PC-3 (cell line): ENCODE results near the gene HPSE2. TPM values are rescaled to one million over a fixed set of nuclear protein-coding genes. Genes with fewer than 3 reads are reported as not detected.

Experiments
- ATAC-seq: fragments of 200-7000 bp; cut with Tn5 transposase; 2 replicates; pipeline ENCODE4 v1.9.1; 2020; ENCODE audit warnings: mild to moderate bottlenecking, moderate library complexity
- BruUV-seq: library from RNA; stranded (reverse); fragments of 400-500 nt; replicated peaks from 2 replicates; lab custom pipeline; 2021; lab: Mats Ljungman, UMichigan
- CTCF ChIA-PET: fragments of 300-600 bp; sonication (Branson Sonifier 250); formaldehyde crosslinking; loops from one replicate; lab custom pipeline; 2022; ENCODE audit warnings: antibody characterized with exemption; lab: Charles Lee
- POLR2A ChIA-PET: fragments of 300-600 bp; sonication (Branson Sonifier 250); formaldehyde crosslinking; loops from one replicate; lab custom pipeline; 2022; ENCODE audit warnings: antibody characterized with exemption; ENCODE audit not compliant: unreplicated experiment; lab: Charles Lee
- DNase-seq: peaks from one replicate; pipeline ENCODE4 v3.0.0-alpha.2; 2015
- H2AFZ ChIP-seq: fragments of 300-600 bp; sonication (generic); 2 replicates; pipeline ENCODE4 v1.6.0; 2016; ENCODE audit warnings: antibody characterized with exemption, low read length
- H3F3A ChIP-seq: fragments of 300-600 bp; sonication (generic); one replicate; pipeline ENCODE4 v1.6.0; 2017; ENCODE audit warnings: antibody characterized with exemption, low read length, control low read depth, mild to moderate bottlenecking; ENCODE audit not compliant: unreplicated experiment
- H3K27ac ChIP-seq: fragments of 300-600 bp; sonication (generic); 2 replicates; pipeline ENCODE4 v1.5.1; 2016; ENCODE audit warnings: mild to moderate bottlenecking, low read length
- H3K27me3 ChIP-seq: fragments of 300-600 bp; sonication (generic); 2 replicates; pipeline ENCODE4 v1.6.1; 2016; ENCODE audit warnings: low read length, mixed read lengths
- H3K36me3 ChIP-seq: fragments of 300-600 bp; sonication (generic); 2 replicates; pipeline ENCODE4 v1.6.1; 2016; ENCODE audit warnings: low read depth, mixed run types, low read length, mixed read lengths
- H3K4me1 ChIP-seq: fragments of 300-600 bp; sonication (generic); 2 replicates; pipeline ENCODE4 v1.5.1; 2016; ENCODE audit warnings: low read length; ENCODE audit not compliant: insufficient read depth
- H3K4me2 ChIP-seq: fragments of 300-600 bp; sonication (generic); 2 replicates; pipeline ENCODE4 v1.6.0; 2016; ENCODE audit warnings: low read length
- H3K4me3 ChIP-seq: fragments of 300-600 bp; sonication (generic); 2 replicates; pipeline ENCODE4 v1.5.1; 2016; ENCODE audit warnings: mild to moderate bottlenecking, low read length, mixed read lengths
- H3K79me2 ChIP-seq: fragments of 300-600 bp; sonication (generic); 2 replicates; pipeline ENCODE4 v1.6.1; 2017; ENCODE audit warnings: low read length, mixed read lengths
- H3K9ac ChIP-seq: fragments of 300-600 bp; sonication (generic); 2 replicates; pipeline ENCODE4 v1.6.0; 2016; ENCODE audit warnings: mild to moderate bottlenecking, low read length
- H3K9me2 ChIP-seq: fragments of 300-600 bp; sonication (generic); replicated peaks from 2 replicates; pipeline ENCODE4 v1.6.1; 2016; ENCODE audit warnings: mixed run types, low read length, mixed read lengths
- H3K9me3 ChIP-seq: fragments of 300-600 bp; sonication (generic); 2 replicates; pipeline ENCODE4 v1.6.1; 2016; ENCODE audit warnings: low read length, mixed read lengths
- H4K20me1 ChIP-seq: fragments of 300-600 bp; sonication (generic); 2 replicates; pipeline ENCODE4 v1.6.1; 2016; ENCODE audit warnings: low read length, mixed read lengths
- CTCF ChIP-seq: fragments of 300-600 bp; sonication (generic); conservative IDR thresholded peaks from 2 replicates; pipeline ENCODE4 v1.5.1; 2017; ENCODE audit warnings: antibody characterized with exemption, low read depth, mild to moderate bottlenecking, low read length
- EZH2 ChIP-seq: fragments of 300-600 bp; sonication (generic); IDR thresholded peaks from one replicate; pipeline ENCODE4 v1.6.1; 2017; ENCODE audit warnings: antibody characterized with exemption, mild to moderate bottlenecking, low read length; ENCODE audit not compliant: unreplicated experiment
- EZH2phosphoT487 ChIP-seq: fragments of 300-600 bp; sonication (generic); IDR thresholded peaks from 2 replicates; pipeline ENCODE4 v1.6.1; 2018; ENCODE audit warnings: mild to moderate bottlenecking, antibody characterized with exemption, low read length, borderline replicate concordance
- intact Hi-C: fragments of 100-400 bp; cut with micrococcal nuclease; formaldehyde crosslinking; loops from 2 replicates; pipeline ENCODE4 v1.9.0; 2023
- total RNA-seq: library from RNA; depleted of rRNA; stranded (reverse); fragments of >200 nt; gene quantifications from 2 replicates; pipeline ENCODE4 v1.2.3, GENCODE V29; 2014

Gene HPSE2
- total RNA-seq, 1 experiment from 2014 or later = 0.15 TPM

GRCh38 chr10:98417973-98418664 is 817.5 kb downstream of the HPSE2 start:
- H3K36me3 ChIP-seq = no peaks in the 10 kb centered on the region
- no peak overlapping the region for H3K4me3 ChIP-seq
- intact Hi-C loops = no loop called here
- ChIA-PET POLR2A (no interaction called here), CTCF (no interaction called here)
- no peaks in the 10 kb centered on the region for H3K9me2 ChIP-seq
- no peak overlapping the region for H3K27ac ChIP-seq
- H3K4me1 ChIP-seq = peaks cover 15% of the 10 kb centered on the region
- no peaks in the 10 kb centered on the region for H4K20me1 ChIP-seq
- no peak overlapping the region for H2AFZ ChIP-seq
- DNase-seq (no peak), ATAC-seq (no peak)
- no peaks in the 10 kb centered on the region for H3F3A ChIP-seq
- TF ChIP-seq CTCF = no peak
- no peak for TF ChIP-seq EZH2phosphoT487
- TF ChIP-seq EZH2 = no peak
- H3K27me3 ChIP-seq = no peaks in the 10 kb centered on the region
- H3K9ac ChIP-seq = no peak overlapping the region
- no TSS peak for BruUV-seq
- H3K9me3 ChIP-seq = no peaks in the 10 kb centered on the region
- H3K4me2 ChIP-seq = no peak overlapping the region
- peaks cover 11% of the 10 kb centered on the region for H3K79me2 ChIP-seq

GRCh38 chr10:98417481-98417959 is 818.1 kb downstream of the HPSE2 start:
- H3K4me1 ChIP-seq = peaks cover 15% of the 10 kb centered on the region
- no peaks in the 10 kb centered on the region for H3K27me3 ChIP-seq
- no peak overlapping the region for H3K4me3 ChIP-seq
- H4K20me1 ChIP-seq = no peaks in the 10 kb centered on the region
- H3K9me2 ChIP-seq = no peaks in the 10 kb centered on the region
- ChIA-PET POLR2A (no interaction called here), CTCF (no interaction called here)
- H3K4me2 ChIP-seq = no peak overlapping the region
- peaks cover 11% of the 10 kb centered on the region for H3K79me2 ChIP-seq
- H2AFZ ChIP-seq = no peak overlapping the region
- no peak for DNase-seq
- intact Hi-C loops = no loop called here
- BruUV-seq = no TSS peak
- no peaks in the 10 kb centered on the region for H3K9me3 ChIP-seq
- TF ChIP-seq CTCF = no peak
- H3K36me3 ChIP-seq = no peaks in the 10 kb centered on the region
- no peak overlapping the region for H3K9ac ChIP-seq
- H3K27ac ChIP-seq = no peak overlapping the region
- ATAC-seq = no peak
- no peaks in the 10 kb centered on the region for H3F3A ChIP-seq

- H2AFZ ChIP-seq = no peak overlapping the region
- TF ChIP-seq EZH2phosphoT487 = no peak
- TF ChIP-seq EZH2 = no peak
- no peak for TF ChIP-seq CTCF
- BruUV-seq = no TSS peak
- intact Hi-C loops = no loop called here
- ChIA-PET CTCF (no interaction called here), POLR2A (no interaction called here)
- H3F3A ChIP-seq = no peaks in the 10 kb centered on the region
- H3K36me3 ChIP-seq = no peaks in the 10 kb centered on the region
- peaks cover 11% of the 10 kb centered on the region for H3K79me2 ChIP-seq
- H3K27me3 ChIP-seq = no peaks in the 10 kb centered on the region
- H3K4me3 ChIP-seq = no peak overlapping the region
- no peak overlapping the region for H3K27ac ChIP-seq
- H3K9ac ChIP-seq = no peak overlapping the region
- H3K4me2 ChIP-seq = no peak overlapping the region
- no peaks in the 10 kb centered on the region for H3K9me2 ChIP-seq
- no peaks in the 10 kb centered on the region for H4K20me1 ChIP-seq
- ATAC-seq (no peak), DNase-seq (no peak)
- H3K4me1 ChIP-seq = peaks cover 15% of the 10 kb centered on the region
- no peaks in the 10 kb centered on the region for H3K9me3 ChIP-seq
These were observed 818.9 kb downstream of the HPSE2 start for GRCh38 chr10:98416606-98417388.
